Amniotic stem cell (primary cell): ENCODE measurements around the gene CACNB2.

Experiments used
- DNase-seq: peaks from one replicate; lab custom pipeline; 2025; lab: John Stamatoyannopoulos, UW

The CACNB2 gene

DNA sequence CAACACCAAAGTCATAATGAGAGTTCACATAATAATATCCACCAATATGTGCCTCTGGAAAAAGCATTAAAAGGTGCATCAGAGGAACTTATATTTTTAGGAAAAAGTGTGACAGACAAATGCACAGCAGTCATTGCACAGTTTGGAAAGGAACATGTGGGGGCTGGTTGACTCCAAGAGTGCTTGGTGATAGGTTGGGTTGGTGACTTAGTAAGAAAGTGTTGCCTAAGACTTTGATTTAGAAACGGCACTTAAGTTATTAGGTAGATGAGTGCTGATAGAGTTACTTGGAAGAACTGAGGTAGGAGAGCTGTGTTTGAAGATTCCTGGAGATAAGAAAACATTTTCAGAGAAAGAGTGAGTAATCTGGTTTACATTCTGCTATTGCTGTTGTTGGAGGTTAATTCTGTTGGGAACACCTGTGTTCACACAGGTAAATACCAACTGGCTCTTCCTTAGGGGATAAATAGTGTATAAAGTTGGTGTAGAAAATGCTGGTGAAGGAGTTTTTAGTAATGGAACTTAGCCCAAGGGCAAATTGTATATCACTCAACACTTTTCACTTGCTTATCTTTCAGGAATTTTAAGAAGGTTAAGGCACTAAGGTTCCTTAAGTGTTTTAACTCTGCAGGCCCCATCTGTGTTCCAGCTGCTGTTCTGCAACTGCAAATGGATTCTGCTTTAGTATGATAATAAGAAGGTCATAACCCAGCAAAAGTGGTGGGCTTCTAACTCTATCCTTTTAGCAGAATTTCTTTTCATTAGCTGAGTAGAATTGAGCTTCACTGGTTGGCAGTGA lies 315.1 kb downstream of the CACNB2 start:
- DNase-seq: no peak

DNA sequence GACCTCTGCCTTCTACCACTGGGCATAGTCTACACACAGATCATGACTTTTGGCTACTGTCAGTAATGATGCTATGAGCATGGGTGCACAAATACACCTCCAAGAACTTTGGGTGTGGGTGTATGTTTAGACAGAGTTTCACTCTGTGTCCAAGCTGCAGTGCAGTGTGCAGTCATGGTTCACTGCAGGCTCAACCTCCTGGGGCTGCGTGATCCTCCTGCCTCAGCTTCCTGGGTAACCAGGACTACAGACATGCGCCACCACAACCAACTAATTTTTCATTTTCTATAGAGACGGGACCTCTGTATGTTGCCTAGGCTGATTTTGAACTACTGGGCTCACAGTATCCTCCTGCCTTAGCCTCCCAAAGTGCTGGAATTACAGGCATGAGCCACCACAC lies 316.8 kb downstream of the CACNB2 start:
- DNase-seq: no peak

DNA sequence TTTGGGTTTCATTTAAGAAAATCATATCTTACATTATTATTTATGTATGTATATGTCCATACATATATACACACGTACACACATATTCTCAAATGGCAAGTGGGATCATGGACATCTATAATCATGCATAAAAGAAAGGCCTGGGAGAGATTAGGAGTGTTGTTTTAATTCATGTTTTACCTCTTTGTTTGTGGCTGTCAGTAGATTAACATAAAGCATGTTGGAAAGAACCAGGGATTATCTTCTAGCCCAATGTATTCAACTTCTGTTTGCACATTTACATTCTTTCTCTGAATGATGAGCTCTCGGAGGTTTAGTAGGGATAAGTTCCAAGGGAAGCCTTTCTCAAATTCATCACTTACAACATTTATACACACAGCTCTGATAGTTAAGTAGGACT lies 319.8 kb downstream of the CACNB2 start:
- no peak for DNase-seq

DNA sequence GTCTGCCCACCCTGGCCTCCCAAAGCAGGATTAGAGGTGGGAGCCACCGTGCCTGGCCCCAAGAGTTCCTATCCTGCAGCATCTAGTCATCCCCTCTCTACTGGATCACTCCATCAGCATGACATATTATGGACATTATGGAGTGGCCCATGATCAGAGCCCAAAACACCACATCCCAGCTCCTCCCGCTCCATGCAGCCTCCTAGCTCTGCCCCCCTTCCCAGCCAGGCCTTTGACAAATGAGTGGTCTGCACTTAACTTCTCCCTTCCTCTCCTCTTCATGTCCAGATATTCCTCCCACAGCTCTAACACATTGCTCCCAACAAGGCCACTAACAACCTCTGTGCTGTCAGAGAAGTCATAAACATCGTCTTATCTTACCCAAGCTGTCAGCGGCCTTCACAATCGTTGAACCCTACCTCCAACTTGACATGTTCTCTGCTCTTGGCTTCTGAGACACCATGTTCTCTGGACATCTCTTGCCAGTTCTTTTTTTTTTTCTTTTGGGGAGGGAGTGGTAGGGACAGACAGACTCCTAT lies 323.5 kb downstream of the CACNB2 start:
- DNase-seq: no peak

DNA sequence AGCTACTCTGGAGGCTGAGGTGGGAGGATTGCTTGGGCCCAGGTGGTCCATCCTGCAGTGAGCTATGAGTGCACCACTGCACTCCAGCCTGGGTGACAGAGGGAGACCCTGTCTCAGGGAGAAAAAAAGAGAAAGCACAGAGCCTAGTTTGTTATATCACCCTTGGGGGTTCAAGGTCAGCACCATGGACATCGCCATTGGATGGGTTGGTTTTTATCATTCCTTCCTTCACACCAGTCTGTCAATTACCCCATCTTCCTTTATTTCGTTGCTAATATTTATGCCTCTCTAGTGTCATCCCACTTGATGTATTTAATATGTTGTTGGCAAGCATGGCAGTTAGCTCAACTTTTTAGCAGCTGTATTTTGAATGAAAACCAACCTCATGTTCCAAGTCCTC lies 328.9 kb downstream of the CACNB2 start:
- DNase-seq: no peak

DNA sequence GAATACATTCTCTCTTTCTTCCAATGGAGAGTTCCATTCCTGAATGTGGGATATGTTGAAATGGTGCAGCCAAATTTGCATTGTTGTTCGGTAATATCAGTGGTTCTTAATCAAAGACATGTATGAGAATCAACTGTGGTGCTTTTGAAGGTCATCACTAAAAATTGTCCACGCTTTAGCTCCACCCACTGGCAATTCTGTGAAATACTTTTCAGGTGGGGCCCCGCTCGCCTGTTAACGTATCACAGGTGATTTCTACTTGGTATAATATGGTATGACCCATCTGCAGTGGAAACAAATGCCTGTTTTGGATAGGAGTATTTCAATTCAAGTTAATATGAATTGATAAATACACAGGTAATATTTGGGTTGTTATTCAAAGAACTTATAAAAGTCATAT lies 332.8 kb downstream of the CACNB2 start:
- DNase-seq: no peak

DNA sequence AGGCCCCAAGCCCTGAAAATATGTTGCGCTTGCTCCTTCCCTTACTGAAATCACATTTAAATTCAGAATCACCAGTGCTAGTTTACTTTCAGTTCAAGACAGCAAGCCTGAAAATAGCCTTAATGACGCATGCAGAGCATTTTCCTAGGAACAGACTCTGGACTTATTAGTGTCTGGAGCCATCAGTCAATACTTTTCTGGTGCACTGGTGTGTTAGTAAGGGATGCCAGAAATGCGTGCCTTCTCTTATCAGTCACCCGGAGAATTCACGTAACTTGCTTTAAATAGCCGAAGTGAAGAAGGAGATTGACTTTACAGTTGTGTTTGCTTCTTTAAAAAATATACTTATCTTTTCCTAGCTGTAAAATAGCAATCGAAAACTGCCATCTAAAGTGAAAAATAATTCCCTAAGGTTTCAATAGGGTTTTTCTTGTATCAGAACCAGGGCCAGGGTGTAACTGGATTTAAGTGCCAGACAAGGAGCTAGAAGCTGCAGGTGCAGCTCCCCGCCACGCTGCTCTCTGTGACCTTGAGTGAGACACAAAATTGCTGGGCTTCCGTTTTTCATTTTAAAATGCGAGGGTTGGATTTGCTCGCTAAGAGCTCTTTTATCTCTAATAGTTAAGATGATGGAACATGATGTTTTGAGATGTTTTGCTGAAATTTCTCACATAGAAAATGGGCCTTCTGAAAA lies 333.3 kb downstream of the CACNB2 start:
- DNase-seq: no peak

DNA sequence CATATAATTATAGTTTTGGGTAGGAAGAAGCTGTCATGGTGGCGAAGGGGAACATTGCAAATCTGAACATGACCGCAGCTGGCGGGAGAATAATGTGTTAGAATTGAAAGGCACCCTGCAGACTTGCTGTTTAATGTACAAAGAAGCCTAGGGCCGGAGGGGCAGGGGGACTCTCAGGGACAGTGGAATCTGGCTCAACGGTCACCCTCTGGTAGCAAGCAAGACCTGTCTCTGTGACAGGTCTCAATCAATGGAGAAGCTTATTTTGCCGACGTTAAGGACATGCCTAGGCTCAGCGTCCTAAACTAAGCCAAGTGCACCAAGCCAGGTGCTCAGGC lies 333.9 kb downstream of the CACNB2 start:
- no peak for DNase-seq

DNA sequence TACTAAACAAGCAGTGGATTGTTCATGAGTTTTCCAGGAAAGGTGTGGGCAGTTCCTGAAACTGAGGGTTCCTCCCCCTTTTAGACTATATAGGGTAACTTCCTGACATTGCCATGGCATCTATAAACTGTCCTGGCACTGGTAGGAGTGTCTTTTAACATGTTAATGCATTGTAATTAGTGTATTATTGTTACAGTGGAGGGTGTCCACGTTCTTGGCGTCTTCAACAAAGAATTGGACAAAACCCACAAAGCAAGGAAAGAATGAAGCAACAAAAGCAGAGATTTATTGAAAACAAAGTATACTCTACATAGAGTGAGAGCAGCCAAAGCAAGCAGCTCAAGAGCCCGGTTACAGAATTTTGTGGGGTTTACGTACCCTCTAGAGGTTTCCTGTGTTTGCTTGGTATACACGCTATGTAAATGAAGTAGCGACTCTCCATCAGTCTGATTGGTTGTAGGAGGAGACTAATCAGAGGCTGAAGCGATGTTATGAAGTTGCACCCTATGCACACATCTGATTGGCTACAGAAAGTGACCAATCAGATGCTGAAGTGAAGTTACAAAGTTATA lies 335.9 kb downstream of the CACNB2 start:
- no peak for DNase-seq

DNA sequence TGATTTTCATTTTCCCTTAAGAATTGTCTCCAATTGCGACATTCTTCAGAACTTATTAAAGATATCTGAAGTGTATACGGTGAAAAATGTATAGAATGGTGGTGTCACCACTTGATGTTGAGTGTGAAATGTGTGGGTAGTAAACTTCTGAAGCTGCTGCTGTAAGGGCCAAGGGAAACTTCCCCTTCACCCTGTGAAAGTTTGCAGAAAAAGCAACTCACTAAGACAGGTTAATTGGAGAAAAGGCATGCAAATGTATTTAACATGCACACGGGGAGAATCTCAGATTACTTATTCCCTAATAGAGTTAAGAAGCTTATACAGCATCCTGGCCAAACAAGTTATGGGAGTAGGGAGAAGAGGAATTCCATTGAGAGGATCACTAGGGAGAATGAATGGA lies 338.1 kb downstream of the CACNB2 start:
- no peak for DNase-seq

DNA sequence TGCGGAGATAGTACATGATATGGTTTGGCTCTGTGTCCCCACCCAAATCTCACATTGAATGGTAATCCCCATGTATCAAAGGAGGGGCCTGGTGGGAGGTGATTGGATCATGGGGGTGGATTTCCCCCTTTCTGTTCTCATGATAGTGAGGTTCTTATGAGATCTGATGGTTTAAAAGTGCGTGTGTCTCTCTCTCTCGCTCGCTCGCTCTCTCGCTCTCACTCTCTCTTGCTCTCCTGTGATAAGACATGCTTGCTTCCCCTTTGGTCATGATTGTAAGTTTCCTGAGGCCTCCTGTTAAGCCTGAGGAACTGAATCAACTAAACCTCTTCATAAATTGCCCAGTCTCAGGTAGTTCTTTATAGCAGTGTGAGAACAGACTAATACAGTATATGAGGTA lies 339.3 kb downstream of the CACNB2 start:
- no peak for DNase-seq

DNA sequence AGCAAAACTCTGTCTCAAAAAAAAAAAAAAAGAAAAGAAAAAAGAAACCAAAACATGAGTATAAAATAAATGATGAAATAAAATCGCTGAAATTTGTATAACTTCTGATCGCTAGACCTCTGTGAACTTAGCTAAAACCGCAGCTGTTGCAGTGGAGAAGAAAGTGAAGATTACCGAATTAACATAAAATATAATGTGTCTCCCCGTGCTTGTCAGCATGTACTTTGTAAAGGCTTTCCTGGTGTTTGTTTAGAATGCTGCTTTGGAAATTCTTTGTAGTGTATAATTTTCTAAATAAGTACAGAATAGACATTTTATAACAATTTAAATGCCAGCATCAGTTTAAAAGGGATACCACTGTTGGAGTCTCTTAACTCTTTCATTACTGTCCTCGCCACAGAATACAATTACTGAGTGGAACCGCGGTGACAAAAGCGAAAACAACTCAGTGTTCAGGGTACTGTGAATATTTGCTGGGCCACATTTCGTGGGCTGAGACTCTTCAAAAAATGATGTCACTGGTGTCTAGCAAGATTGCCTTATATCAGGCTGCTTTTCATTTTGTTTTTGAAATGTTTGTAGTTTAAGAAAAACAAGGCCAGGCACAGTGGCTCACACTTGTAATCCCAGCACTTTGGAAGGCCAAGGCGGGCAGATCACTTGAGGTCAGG lies 343.4 kb downstream of the CACNB2 start:
- DNase-seq: no peak

DNA sequence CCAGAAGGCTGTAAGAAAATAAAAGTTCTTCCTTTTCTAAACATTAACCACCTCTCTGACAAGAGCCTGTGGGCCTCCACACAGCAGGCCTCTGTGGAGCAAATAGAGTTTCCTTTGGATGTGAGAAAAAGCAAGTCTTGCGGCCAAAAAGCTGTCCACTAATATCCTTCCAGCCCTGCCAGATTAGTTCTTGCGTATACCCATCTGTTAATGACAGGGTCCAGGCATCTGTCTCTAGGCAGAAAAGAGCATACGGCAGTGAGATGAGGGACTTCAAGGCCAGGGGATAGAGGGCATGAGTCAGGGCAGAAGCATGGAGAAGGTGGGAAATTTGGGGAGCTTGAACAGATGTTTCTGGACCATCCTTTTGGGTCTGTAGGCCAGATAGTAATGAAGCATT lies 346.2 kb downstream of the CACNB2 start:
- DNase-seq: no peak

DNA sequence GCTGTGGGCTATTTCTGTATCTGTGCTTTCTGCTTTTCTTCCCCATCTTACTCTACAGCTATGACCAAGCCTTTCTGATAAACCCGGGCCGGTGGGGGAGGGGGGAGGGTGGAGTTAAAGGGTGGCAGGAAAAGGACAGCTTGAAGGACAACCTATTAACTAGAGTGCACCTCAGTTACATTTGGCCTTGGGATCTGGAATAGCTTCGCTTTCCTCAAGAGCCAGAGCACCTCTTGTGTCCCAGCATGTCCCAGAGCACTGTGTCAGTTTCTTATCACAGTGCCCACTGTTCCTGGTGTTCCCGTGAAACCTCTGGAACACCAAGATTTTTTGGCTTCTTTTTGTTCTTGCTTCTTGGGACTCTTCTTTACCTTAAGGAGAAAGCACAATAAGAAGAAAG lies 350.5 kb downstream of the CACNB2 start:
- DNase-seq: no peak

DNA sequence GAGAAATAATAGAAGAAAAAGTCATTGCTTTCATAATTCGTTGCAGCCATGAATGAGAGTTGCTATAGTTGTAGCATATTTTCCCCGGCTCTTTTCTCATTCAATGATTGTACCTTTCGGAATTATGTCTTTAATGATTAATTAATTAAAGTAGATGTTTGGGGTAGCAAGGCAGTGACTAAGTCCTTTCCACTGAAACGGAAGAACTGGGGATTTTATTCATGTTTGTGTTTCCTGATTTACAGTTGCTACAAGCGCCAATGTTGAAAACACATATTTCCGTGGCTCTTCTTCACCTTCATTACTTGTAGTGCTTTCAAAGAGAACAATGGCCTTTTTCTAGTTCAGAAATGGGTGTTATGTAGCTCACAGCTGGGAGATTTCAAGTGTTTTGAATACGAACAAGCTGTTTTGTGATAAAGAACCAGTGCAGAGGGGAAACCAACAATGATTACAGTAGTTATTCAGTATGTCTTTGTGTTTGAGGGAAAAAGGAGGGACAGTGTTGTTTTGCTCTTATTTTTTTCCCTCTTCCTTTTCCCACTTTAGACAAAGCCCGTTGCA lies 357.7 kb downstream of the CACNB2 start:
- DNase-seq: no peak

DNA sequence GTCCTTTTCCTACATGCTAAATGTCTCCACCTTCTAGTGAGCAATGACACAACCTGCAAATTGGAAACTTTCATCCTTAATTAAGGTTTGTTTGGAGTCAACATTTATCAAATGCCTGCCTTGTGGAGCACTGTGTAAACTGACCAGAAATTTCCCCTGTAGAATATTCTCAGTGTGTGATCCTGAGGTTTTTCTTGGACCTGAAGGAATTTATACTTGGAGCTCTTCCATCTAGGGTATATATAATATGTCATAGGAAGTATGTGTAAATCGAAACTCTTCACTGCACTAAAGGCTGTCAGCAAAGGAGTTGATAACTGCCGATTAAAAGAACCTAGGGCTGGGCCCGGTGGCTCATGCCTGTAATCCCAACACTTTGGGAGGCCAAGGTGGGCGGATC lies 358.8 kb downstream of the CACNB2 start:
- no peak for DNase-seq

DNA sequence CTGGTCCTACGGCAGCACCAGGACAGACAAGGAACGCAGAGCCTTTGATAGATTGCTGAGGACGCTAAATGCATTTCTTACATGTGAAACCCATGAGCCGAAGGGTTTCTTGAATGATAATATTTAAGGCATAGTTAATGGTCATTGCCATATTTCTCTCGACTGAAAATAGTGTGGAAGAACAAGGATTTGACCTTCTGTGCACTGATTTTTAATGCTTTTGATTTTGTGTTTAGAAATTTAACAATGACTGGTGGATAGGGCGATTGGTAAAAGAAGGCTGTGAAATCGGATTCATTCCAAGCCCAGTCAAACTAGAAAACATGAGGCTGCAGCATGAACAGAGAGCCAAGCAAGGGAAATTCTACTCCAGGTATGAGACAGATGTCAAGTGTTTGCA lies 360.4 kb downstream of the CACNB2 start:
- no peak for DNase-seq

DNA sequence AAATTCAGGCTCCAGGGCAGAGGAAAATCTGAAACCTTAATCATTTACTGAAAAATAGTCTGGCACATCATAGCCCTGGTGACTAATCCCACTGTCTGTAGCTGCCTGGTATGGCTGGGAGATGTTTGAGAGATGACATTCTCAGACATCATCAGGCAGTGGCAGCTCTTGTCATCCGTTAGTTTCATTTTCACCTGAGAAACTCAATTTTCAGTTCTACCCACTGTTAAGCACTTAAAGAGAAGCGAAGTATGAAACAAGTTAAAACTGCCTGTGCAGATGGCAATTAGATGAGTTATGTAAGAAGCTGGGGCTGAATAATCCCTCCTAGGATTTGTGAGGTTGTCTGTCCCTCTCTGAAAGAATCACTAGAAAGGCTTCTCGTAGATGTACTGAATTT lies 361.0 kb downstream of the CACNB2 start:
- DNase-seq: peak; percentile 6

DNA sequence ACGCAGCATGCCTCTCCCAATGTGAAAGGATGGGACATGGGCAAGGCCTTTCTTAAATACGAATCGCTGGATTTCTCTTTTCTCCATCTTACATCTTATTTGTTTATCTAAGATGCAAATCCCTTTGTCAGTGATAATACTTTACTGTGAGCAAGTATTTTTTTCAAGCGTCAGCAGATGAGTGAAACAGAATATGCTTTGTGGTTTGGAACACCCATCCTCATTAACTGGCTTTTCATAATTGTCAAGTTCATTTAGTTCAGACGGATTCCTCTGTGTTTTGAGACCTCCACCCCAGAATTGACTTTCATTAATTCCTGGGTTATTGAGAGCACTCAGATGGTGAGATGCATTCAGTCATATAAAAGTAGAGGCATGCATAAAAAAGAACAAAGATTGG lies 361.4 kb downstream of the CACNB2 start:
- DNase-seq: no peak

DNA sequence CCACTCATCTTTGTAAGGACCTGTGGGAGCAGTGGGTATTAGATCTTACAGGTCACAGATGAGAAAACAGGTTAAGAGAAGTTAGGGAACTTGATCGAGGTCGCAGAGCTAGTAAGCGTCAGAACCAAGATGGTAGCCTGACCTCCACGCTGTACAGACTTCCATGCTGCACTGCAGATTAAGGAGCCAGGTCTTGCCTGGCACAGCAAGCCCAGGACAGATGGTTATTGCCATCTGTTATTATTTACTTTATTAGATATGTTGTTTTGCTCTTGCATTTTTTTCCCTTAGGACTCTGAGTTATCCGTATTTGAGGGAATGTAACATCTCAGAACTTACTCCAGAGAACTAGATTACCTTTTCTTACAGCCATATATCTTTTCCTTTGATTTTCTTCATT lies 363.9 kb downstream of the CACNB2 start:
- no peak for DNase-seq

DNA sequence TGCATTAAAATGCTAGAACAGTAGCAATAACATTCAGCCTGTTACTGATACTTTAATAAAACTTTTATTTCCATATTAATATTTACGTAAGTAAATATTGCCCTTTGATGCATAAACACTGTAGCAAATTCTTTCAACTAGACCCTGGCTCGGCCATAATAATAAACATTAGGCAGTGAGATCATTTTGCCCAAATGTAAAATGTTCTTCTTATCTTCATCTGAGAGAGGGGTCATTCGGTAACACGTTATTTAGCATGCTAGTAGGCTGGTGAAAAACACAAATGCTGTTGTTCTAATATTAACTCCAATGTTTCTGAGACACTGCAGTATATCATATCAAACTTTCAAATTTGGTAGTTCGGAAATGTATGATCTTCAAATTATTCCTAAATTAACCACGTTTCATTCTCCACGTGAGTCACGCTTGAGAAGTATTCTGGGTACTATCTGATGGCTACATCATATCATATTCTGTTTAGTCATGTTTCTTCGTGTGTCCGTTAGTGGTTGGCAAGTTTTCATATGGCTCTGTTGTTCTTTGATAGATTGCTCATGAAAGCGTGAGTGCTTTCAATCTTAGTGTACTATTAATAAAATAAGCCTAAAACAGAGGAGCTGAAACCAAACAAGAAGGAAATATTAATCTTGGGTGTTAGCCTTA lies 365.4 kb downstream of the CACNB2 start:
- DNase-seq: no peak

DNA sequence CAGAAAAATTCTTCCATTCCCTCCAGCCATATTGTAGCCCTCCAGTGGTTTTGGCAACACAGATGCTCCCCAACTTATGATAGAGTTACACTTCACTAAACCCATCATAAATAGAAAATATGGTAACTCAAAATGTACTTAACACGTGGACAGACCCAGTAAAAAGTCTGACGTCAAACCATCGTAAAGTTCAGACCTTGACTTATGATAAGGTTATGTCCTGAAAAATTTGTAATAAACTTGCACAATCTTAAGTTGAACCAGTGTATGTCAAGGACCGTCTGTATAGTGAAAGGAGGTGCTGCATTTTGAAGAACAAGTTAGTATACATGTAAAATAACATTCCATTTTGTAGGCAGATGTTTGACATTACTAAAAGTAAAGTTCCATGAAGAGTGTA lies 368.4 kb downstream of the CACNB2 start:
- no peak for DNase-seq
